GM19328 (cell line): ENCODE results near the gene KRT85.
A peak's percentile ranks its signal among the peaks of the same experiment; 100 is the strongest.

Experiments used
- ATAC-seq: cut with Tn5 transposase; IDR thresholded peaks from one replicate; pipeline ENCODE4 v1.9.1; 2021; ENCODE audit warnings: mild to moderate bottlenecking, moderate library complexity; ENCODE audit not compliant: unreplicated experiment

KRT85 gene

GRCh38 chr12:52369211-52369610, 1.9 kb upstream of the KRT85 start:
- ATAC-seq = no peak

GRCh38 chr12:52368508-52368907, 1.2 kb upstream of the KRT85 start:
- no peak for ATAC-seq

- ATAC-seq = no peak
These were observed 595 bp upstream of the KRT85 start for GRCh38 chr12:52367876-52368275.

GRCh38 chr12:52364901-52365489, 2.3 kb downstream of the KRT85 start:
- ATAC-seq = no peak

- no peak for ATAC-seq
These were observed 3.2 kb downstream of the KRT85 start for GRCh38 chr12:52364061-52364460.

GRCh38 chr12:52363111-52363679, 4.1 kb downstream of the KRT85 start:
- no peak for ATAC-seq

GRCh38 chr12:52362118-52362726, 5.1 kb downstream of the KRT85 start:
- ATAC-seq = no peak

GRCh38 chr12:52361553-52361952, 5.7 kb downstream of the KRT85 start:
- ATAC-seq = no peak

- no peak for ATAC-seq
These were observed 6.5 kb downstream of the KRT85 start for GRCh38 chr12:52360663-52361271.

- ATAC-seq = no peak
These were observed 7.1 kb downstream of the KRT85 start for GRCh38 chr12:52360106-52360662.

- ATAC-seq = no peak
These were observed 7.6 kb downstream of the KRT85 start for GRCh38 chr12:52359621-52360061.

GRCh38 chr12:52358575-52359350, 8.5 kb downstream of the KRT85 start:
- ATAC-seq = peak; percentile 95

GRCh38 chr12:52356762-52357580, 10.3 kb downstream of the KRT85 start:
- no peak for ATAC-seq

- no peak for ATAC-seq
These were observed 11.1 kb downstream of the KRT85 start for GRCh38 chr12:52356031-52356761.

- ATAC-seq = no peak
These were observed 12.1 kb downstream of the KRT85 start for GRCh38 chr12:52355176-52355575.

- no peak for ATAC-seq
These were observed 13.1 kb downstream of the KRT85 start for GRCh38 chr12:52354200-52354599.

GRCh38 chr12:52353766-52354165, 13.5 kb downstream of the KRT85 start:
- ATAC-seq = no peak

GRCh38 chr12:52352951-52353350, 14.3 kb downstream of the KRT85 start:
- ATAC-seq = no peak

- ATAC-seq = no peak
These were observed 15.9 kb downstream of the KRT85 start for GRCh38 chr12:52351196-52352059.
